Measurements from ENCODE around the gene GTSE1.

The GTSE1 gene

GRCh38 chr22:46365166-46365624 lies 68.5 kb downstream of the GTSE1 start:
- Histone ChIP-seq H3K27ac (ENCODE audit: low read depth, low read length) (no peak overlapping the region), H3K9me3 (ENCODE audit: insufficient read depth, low read length) (no peaks in the 10 kb centered on the region), H3K27me3 (ENCODE audit: low read length) (no peaks in the 10 kb centered on the region), H2AFZ (ENCODE audit: low read depth, low read length, severe bottlenecking) (no peak overlapping the region), H3K36me3 (ENCODE audit: low read length) (no peaks in the 10 kb centered on the region), H3K4me2 (ENCODE audit: low read depth, low read length, poor library complexity, severe bottlenecking) (no peak overlapping the region), H3K4me3 (ENCODE audit: insufficient read depth, low read length, poor library complexity, severe bottlenecking) (no peak overlapping the region), H3K79me2 (ENCODE audit: insufficient read depth, low read length) (no peaks in the 10 kb centered on the region), H3K9ac (ENCODE audit: low read length) (no peak overlapping the region), H3K9me2 (replicated peaks; ENCODE audit: insufficient read depth, low read length) (no peaks in the 10 kb centered on the region), H3F3A (ENCODE audit: insufficient read depth) (peaks cover 10% of the 10 kb centered on the region), H4K20me1 (ENCODE audit: low read depth, low read length) (no peaks in the 10 kb centered on the region)
- TF ChIP-seq CTCF (IDR thresholded peaks at IDR 0.05; ENCODE audit: insufficient read depth, low read length, poor library complexity, severe bottlenecking) (no peak), EZH2phosphoT487 (conservative IDR thresholded peaks at IDR 0.05; ENCODE audit: low read length) (no peak)

- H3K9me2 ChIP-seq (replicated peaks; ENCODE audit: insufficient read depth, low read length), result no peaks in the 10 kb centered on the region
- no peaks in the 10 kb centered on the region for H3K36me3 ChIP-seq (ENCODE audit: low read length)
- H3K79me2 ChIP-seq (ENCODE audit: insufficient read depth, low read length), result no peaks in the 10 kb centered on the region
- H3K9me3 ChIP-seq (ENCODE audit: insufficient read depth, low read length), result no peaks in the 10 kb centered on the region
- H3K4me3 ChIP-seq (ENCODE audit: insufficient read depth, low read length, poor library complexity, severe bottlenecking), result no peak overlapping the region
- no peak overlapping the region for H3K27ac ChIP-seq (ENCODE audit: low read depth, low read length)
- H3K4me2 ChIP-seq (ENCODE audit: low read depth, low read length, poor library complexity, severe bottlenecking), result no peak overlapping the region
- no peak overlapping the region for H2AFZ ChIP-seq (ENCODE audit: low read depth, low read length, severe bottlenecking)
- no peaks in the 10 kb centered on the region; the same call in 1 of the 2 replicates for H3F3A ChIP-seq (ENCODE audit: insufficient read depth)
- H4K20me1 ChIP-seq (ENCODE audit: low read depth, low read length), result no peaks in the 10 kb centered on the region
- no peak overlapping the region for H3K9ac ChIP-seq (ENCODE audit: low read length)
- TF ChIP-seq EZH2phosphoT487 (conservative IDR thresholded peaks at IDR 0.05; ENCODE audit: low read length), result no peak
- TF ChIP-seq CTCF (IDR thresholded peaks at IDR 0.05; ENCODE audit: insufficient read depth, low read length, poor library complexity, severe bottlenecking), result no peak
- no peaks in the 10 kb centered on the region for H3K27me3 ChIP-seq (ENCODE audit: low read length)
Observed at GRCh38 chr22:46366327-46366731, 69.7 kb downstream of the GTSE1 start.

GRCh38 chr22:46366801-46367706 lies 70.4 kb downstream of the GTSE1 start:
- Histone ChIP-seq H3F3A (ENCODE audit: insufficient read depth) (no peaks in the 10 kb centered on the region), H3K9ac (ENCODE audit: low read length) (no peak overlapping the region), H4K20me1 (ENCODE audit: low read depth, low read length) (no peaks in the 10 kb centered on the region), H3K4me3 (ENCODE audit: insufficient read depth, low read length, poor library complexity, severe bottlenecking) (no peak overlapping the region), H3K9me3 (ENCODE audit: insufficient read depth, low read length) (no peaks in the 10 kb centered on the region), H3K79me2 (ENCODE audit: insufficient read depth, low read length) (no peaks in the 10 kb centered on the region), H3K9me2 (replicated peaks; ENCODE audit: insufficient read depth, low read length) (no peaks in the 10 kb centered on the region), H3K4me2 (ENCODE audit: low read depth, low read length, poor library complexity, severe bottlenecking) (no peak overlapping the region), H3K27ac (ENCODE audit: low read depth, low read length) (no peak overlapping the region), H2AFZ (ENCODE audit: low read depth, low read length, severe bottlenecking) (no peak overlapping the region), H3K27me3 (ENCODE audit: low read length) (no peaks in the 10 kb centered on the region), H3K36me3 (ENCODE audit: low read length) (no peaks in the 10 kb centered on the region)
- TF ChIP-seq CTCF (IDR thresholded peaks at IDR 0.05; ENCODE audit: insufficient read depth, low read length, poor library complexity, severe bottlenecking) (no peak), EZH2phosphoT487 (conservative IDR thresholded peaks at IDR 0.05; ENCODE audit: low read length) (no peak)

Measured in SU-DHL-6 (cell line).